ENCODE data around the gene SERF2. TPM values are rescaled to one million over a fixed set of nuclear protein-coding genes. Genes with fewer than 3 reads are reported as not detected.
"Not testable (repeated sequence)": the region's sequence is repeated elsewhere in the genome, so short reads cannot be mapped to it uniquely, and the experiment has no call there.

The SERF2 gene
- polyA plus RNA-seq, 5 donors, result 468 to 762 (median 572) TPM

- not testable (repeated sequence) for DNase-seq
Measured at GRCh38 chr15:43825305-43825704, 33.2 kb downstream of the SERF2 start.

- DNase-seq, result no peak
Measured at GRCh38 chr15:43826029-43826507, 33.9 kb downstream of the SERF2 start.

- peak; percentile 73 to 76 for DNase-seq
Measured at GRCh38 chr15:43826508-43827341, 34.6 kb downstream of the SERF2 start, which contains the start of gene WDR76. Gene WDR76, plus strand, starts transcription at chr15:43827002. Its CDS starts 31 bp downstream, at chr15:43827033.

- DNase-seq, result no peak
Measured at GRCh38 chr15:43828061-43828657, 36.0 kb downstream of the SERF2 start.

GRCh38 chr15:43829951-43830540, 37.9 kb downstream of the SERF2 start:
- not testable (repeated sequence) for DNase-seq

- DNase-seq, result not testable (repeated sequence)
Measured at GRCh38 chr15:43830691-43831275, 38.7 kb downstream of the SERF2 start.

GRCh38 chr15:43831519-43832052, 39.5 kb downstream of the SERF2 start:
- not testable (repeated sequence) for DNase-seq

GRCh38 chr15:43832485-43832884, 40.4 kb downstream of the SERF2 start:
- not testable (repeated sequence) for DNase-seq

- no peak for DNase-seq
Measured at GRCh38 chr15:43845421-43845820, 53.3 kb downstream of the SERF2 start.

Other genes starting within 250 kb of the SERF2 start
- gene PPIP5K1, start 202.1 kb upstream of the SERF2 start, polyA plus RNA-seq (ENCODE audit: insufficient read depth in 1 of 5, insufficient read length in 5 of 5, low replicate concordance in 1 of 5), result 10 to 100 TPM; 17.7 to 27.6 (median 25.6) TPM
- under 1 TPM in 4 of 5 donors, not detected in 1; 0.26 to 0.68 (median 0.49) TPM for gene CKMT1B, start 198.3 kb upstream of the SERF2 start, polyA plus RNA-seq (ENCODE audit: insufficient read depth in 1 of 5, insufficient read length in 5 of 5, low replicate concordance in 1 of 5)
- 1 to 10 TPM in 1 of 5 donors, under 1 TPM in 4; 0.58 to 1.9 (median 0.73) TPM for gene STRC, start 173.5 kb upstream of the SERF2 start, polyA plus RNA-seq (ENCODE audit: insufficient read depth in 1 of 5, insufficient read length in 5 of 5, low replicate concordance in 1 of 5)
- gene CATSPER2, start 143.5 kb upstream of the SERF2 start, polyA plus RNA-seq (ENCODE audit: insufficient read depth in 1 of 5, insufficient read length in 5 of 5, low replicate concordance in 1 of 5), result 10 to 100 TPM in 1 of 5 donors, 1 to 10 TPM in 4; 7.7 to 13.2 (median 8.6) TPM
- under 1 TPM in 4 of 5 donors, not detected in 1; 0.12 to 0.67 (median 0.34) TPM for gene CKMT1A, start 98.5 kb upstream of the SERF2 start, polyA plus RNA-seq (ENCODE audit: insufficient read depth in 1 of 5, insufficient read length in 5 of 5, low replicate concordance in 1 of 5)
- 100 to 1,000 TPM; 462 to 618 (median 488) TPM for gene PDIA3, start 45.9 kb upstream of the SERF2 start, polyA plus RNA-seq (ENCODE audit: insufficient read depth in 1 of 5, insufficient read length in 5 of 5, low replicate concordance in 1 of 5)
- gene ELL3, start 15.4 kb upstream of the SERF2 start, polyA plus RNA-seq (ENCODE audit: insufficient read depth in 1 of 5, insufficient read length in 5 of 5, low replicate concordance in 1 of 5), result 1 to 10 TPM; 5.7 to 8.4 (median 6.9) TPM
- under 1 TPM in 1 of 5 donors, not detected in 4; 0.87 TPM for gene SERINC4, start 7.9 kb downstream of the SERF2 start, polyA plus RNA-seq (ENCODE audit: insufficient read depth in 1 of 5, insufficient read length in 5 of 5, low replicate concordance in 1 of 5)
- 10 to 100 TPM in 3 of 5 donors, 1 to 10 TPM in 2; 6.2 to 16.2 (median 12.3) TPM for gene HYPK, start 8.3 kb downstream of the SERF2 start, polyA plus RNA-seq (ENCODE audit: insufficient read depth in 1 of 5, insufficient read length in 5 of 5, low replicate concordance in 1 of 5)
- gene MFAP1, start 32.4 kb downstream of the SERF2 start, polyA plus RNA-seq (ENCODE audit: insufficient read depth in 1 of 5, insufficient read length in 5 of 5, low replicate concordance in 1 of 5), result 10 to 100 TPM; 47.5 to 59.5 (median 53.9) TPM
- gene WDR76, start 34.7 kb downstream of the SERF2 start, polyA plus RNA-seq (ENCODE audit: insufficient read depth in 1 of 5, insufficient read length in 5 of 5, low replicate concordance in 1 of 5), result 10 to 100 TPM; 13.2 to 22.2 (median 16.4) TPM